CD4-positive, alpha-beta T cell (primary cell): ENCODE results near the gene FBN3. TPM values are rescaled to one million over a fixed set of nuclear protein-coding genes. Genes with fewer than 3 reads are reported as not detected.

Experiments used
- ATAC-seq: fragments of 200-7000 bp; cut with Tn5 transposase; one replicate; pipeline ENCODE4 v1.10.0; 2022; ENCODE audit warnings: mild to moderate bottlenecking; ENCODE audit not compliant: poor library complexity
- CTCF ChIA-PET: fragments of 350-600 bp; sonication (Branson Sonifier 250); formaldehyde crosslinking; loops from one replicate; lab custom pipeline; 2021; ENCODE audit warnings: antibody characterized with exemption, inconsistent platforms; lab: Charles Lee
- POLR2A ChIA-PET: fragments of 350-600 bp; sonication (Branson Sonifier 250); formaldehyde crosslinking; loops from one replicate; lab custom pipeline; 2021; ENCODE audit warnings: antibody characterized with exemption, inconsistent platforms; lab: Charles Lee
- DNase-seq, 14 experiments: peaks; one replicate each; pipeline ENCODE4 v3.0.0-alpha.2; 2013 to 2020; ENCODE audit warnings: mixed read lengths in 2 of 14
- H3K27ac ChIP-seq, 2 donors: one replicate each; pipeline versions ENCODE4 v1.5.1 to v1.7.0; 2013; ENCODE audit warnings: low read length in 2 of 2, low read depth in 1 of 2, mild to moderate bottlenecking in 1 of 2
- H3K27me3 ChIP-seq, 2 experiments: 1 replicate in 1 of 2; 2 replicates in 1 of 2; pipeline versions ENCODE4 v1.6.1 to v1.7.0; 2013; ENCODE audit warnings: low read length in 2 of 2, control low read depth in 1 of 2, mild to moderate bottlenecking in 1 of 2, moderate library complexity in 1 of 2; ENCODE audit not compliant: insufficient read depth in 2 of 2, control insufficient read depth in 1 of 2
- H3K36me3 ChIP-seq: one replicate; pipeline ENCODE4 v1.6.1; 2013; ENCODE audit warnings: low read length, control low read depth; ENCODE audit not compliant: insufficient read depth
- H3K4me1 ChIP-seq: one replicate; pipeline ENCODE4 v1.6.1; 2013; ENCODE audit warnings: low read length, control low read depth; ENCODE audit not compliant: insufficient read depth
- H3K4me3 ChIP-seq: one replicate; pipeline ENCODE4 v1.5.1; 2013; ENCODE audit warnings: mild to moderate bottlenecking, low read length, moderate library complexity
- H3K9me3 ChIP-seq, 2 experiments: 1 replicate in 1 of 2; 2 replicates in 1 of 2; pipeline versions ENCODE4 v1.6.1 to v1.7.0; 2013; ENCODE audit warnings: low read length in 2 of 2, mild to moderate bottlenecking in 2 of 2, control low read depth in 1 of 2, moderate library complexity in 1 of 2; ENCODE audit not compliant: control insufficient read depth in 1 of 2, insufficient read depth in 1 of 2
- H3K27ac Mint-ChIP-seq: one replicate; pipeline ENCODE4 v1.8.0; 2020; ENCODE audit warnings: mixed read lengths
- H3K27me3 Mint-ChIP-seq: one replicate; pipeline ENCODE4 v1.8.0; 2021; ENCODE audit warnings: mixed read lengths
- H3K36me3 Mint-ChIP-seq: one replicate; pipeline ENCODE4 v1.8.0; 2021; ENCODE audit warnings: low read depth, mixed read lengths
- H3K4me1 Mint-ChIP-seq: one replicate; pipeline ENCODE4 v1.8.0; 2021; ENCODE audit warnings: low read depth, mixed read lengths
- H3K4me3 Mint-ChIP-seq: one replicate; pipeline ENCODE4 v1.8.0; 2020; ENCODE audit warnings: mild to moderate bottlenecking, mixed read lengths
- H3K9me3 Mint-ChIP-seq: one replicate; pipeline ENCODE4 v1.8.0; 2020; ENCODE audit warnings: mixed read lengths
- CTCF ChIP-seq: fragments of 200-600 bp; IDR thresholded peaks from one replicate; pipeline ENCODE4 v1.8.0; 2022; ENCODE audit warnings: antibody characterized with exemption, mild to moderate bottlenecking
- intact Hi-C, 2 experiments: fragments of 100-400 bp; cut with DNase I in 1 of 2; cut with micrococcal nuclease in 1 of 2; formaldehyde crosslinking; loops; one replicate each; pipeline versions ENCODE4 v1.15.1 to v1.9.0; 2023 to 2025; cut with DNase I, micrococcal nuclease
- total RNA-seq, 174 experiments: library from RNA in 2 of 174; stranded (reverse) in 2 of 174; gene quantifications; one replicate each; pipeline ENCODE4 v1.2.3 and lab custom pipeline; 2021 to 2026

FBN3 gene
- total RNA-seq, 2 experiments from 2014 or later, result not detected

- Histone ChIP-seq H3K36me3 (no peaks in the 10 kb centered on the region), H3K4me3 (no peak overlapping the region), H3K27ac (no peak overlapping the region), H3K9me3 (peaks cover 41 to 51% of the 10 kb centered on the region in 2 experiments), H3K4me1 (no peaks in the 10 kb centered on the region), H3K27me3 (no peaks in the 10 kb centered on the region)
- no peak overlapping the region for H3K4me3 Mint-ChIP-seq
- H3K9me3 Mint-ChIP-seq, result peaks cover 5% of the 10 kb centered on the region
- H3K27ac Mint-ChIP-seq, result no peak overlapping the region
- DNase-seq (no peak), ATAC-seq (no peak)
- H3K27me3 Mint-ChIP-seq, result peaks cover 6% of the 10 kb centered on the region
- no peaks in the 10 kb centered on the region for H3K4me1 Mint-ChIP-seq
- H3K36me3 Mint-ChIP-seq, result no peaks in the 10 kb centered on the region
- intact Hi-C loops, result no loop called here
- TF ChIP-seq CTCF, result no peak
- ChIA-PET POLR2A (no interaction called here), CTCF (interaction anchor here (0.6 kb wide), 1 partner anchor 17 kb away, joined by 3 read pairs; no protein-coding TSS in a partner anchor)
Observed at GRCh38 chr19:8095354-8095886, 54.0 kb downstream of the FBN3 start.

GRCh38 chr19:8094336-8094735 is 55.1 kb downstream of the FBN3 start:
- H3K36me3 ChIP-seq, result no peaks in the 10 kb centered on the region
- TF ChIP-seq CTCF, result no peak
- no peaks in the 10 kb centered on the region for H3K27me3 ChIP-seq
- no peaks in the 10 kb centered on the region for H3K4me1 Mint-ChIP-seq
- ChIA-PET POLR2A (no interaction called here), CTCF (no interaction called here)
- no peak overlapping the region for H3K27ac ChIP-seq
- H3K27me3 Mint-ChIP-seq, result peaks cover 6% of the 10 kb centered on the region
- no peak overlapping the region for H3K27ac Mint-ChIP-seq
- intact Hi-C loops, result no loop called here
- ATAC-seq (no peak), DNase-seq (no peak)
- H3K9me3 ChIP-seq, result peaks cover 41 to 61% of the 10 kb centered on the region in 2 experiments
- no peaks in the 10 kb centered on the region for H3K4me1 ChIP-seq
- no peaks in the 10 kb centered on the region for H3K36me3 Mint-ChIP-seq
- no peak overlapping the region for H3K4me3 Mint-ChIP-seq
- H3K9me3 Mint-ChIP-seq, result peaks cover 5% of the 10 kb centered on the region
- H3K4me3 ChIP-seq, result no peak overlapping the region

- no peaks in the 10 kb centered on the region for H3K27me3 ChIP-seq
- intact Hi-C loops, result no loop called here
- ChIA-PET POLR2A (no interaction called here), CTCF (no interaction called here)
- Mint-ChIP-seq H3K27ac (no peak overlapping the region), H3K27me3 (peaks cover 6% of the 10 kb centered on the region), H3K9me3 (peaks cover 5% of the 10 kb centered on the region), H3K4me1 (no peaks in the 10 kb centered on the region), H3K4me3 (no peak overlapping the region), H3K36me3 (no peaks in the 10 kb centered on the region)
- no peak for DNase-seq
- no peak for ATAC-seq
- TF ChIP-seq CTCF, result no peak
- H3K4me1 ChIP-seq, result no peaks in the 10 kb centered on the region
- H3K27ac ChIP-seq, result no peak overlapping the region
- H3K36me3 ChIP-seq, result no peaks in the 10 kb centered on the region
- H3K9me3 ChIP-seq, result peaks cover 41 to 63% of the 10 kb centered on the region in 2 experiments
- H3K4me3 ChIP-seq, result no peak overlapping the region
Observed at GRCh38 chr19:8093740-8094139, 55.7 kb downstream of the FBN3 start.
